Mesothelial cell of epicardium (in vitro differentiated cells): ENCODE results near the gene INSIG1. TPM values are rescaled to one million over a fixed set of nuclear protein-coding genes. Genes with fewer than 3 reads are reported as not detected.
A peak's percentile ranks its signal among the peaks of the same experiment; 100 is the strongest.

Experiments used
- DNase-seq, 2 experiments: peaks; one replicate each; pipeline ENCODE4 v3.0.0; 2021; ENCODE audit warnings: low spot score in 2 of 2; ENCODE audit not compliant: unreplicated experiment in 2 of 2
- H3K27ac Mint-ChIP-seq: 2 replicates; pipeline ENCODE4 v1.8.0; 2021; ENCODE audit warnings: mixed read lengths
- H3K27me3 Mint-ChIP-seq: 2 replicates; pipeline ENCODE4 v1.8.0; 2021; ENCODE audit warnings: low read depth, mixed read lengths
- H3K36me3 Mint-ChIP-seq: 2 replicates; pipeline ENCODE4 v1.8.0; 2021; ENCODE audit warnings: mixed read lengths
- H3K4me1 Mint-ChIP-seq: 2 replicates; pipeline ENCODE4 v1.8.0; 2021; ENCODE audit warnings: mixed read lengths
- H3K4me3 Mint-ChIP-seq: 2 replicates; pipeline ENCODE4 v1.8.0; 2021; ENCODE audit warnings: mild to moderate bottlenecking, moderate library complexity, mixed read lengths
- H3K9me3 Mint-ChIP-seq: 2 replicates; pipeline ENCODE4 v1.8.0; 2021; ENCODE audit warnings: mixed read lengths
- total RNA-seq: library from RNA; stranded (reverse); gene quantifications from 3 replicates; pipeline ENCODE4 v1.2.1, GENCODE V29; 2021
- TF ChIP-seq, protein P1 (sequence below): fragments of 200-600 bp; sonication (generic); IDR thresholded peaks from one replicate; pipeline ENCODE4 v1.5.0; 2021; ENCODE audit warnings: antibody characterized with exemption; ENCODE audit not compliant: unreplicated experiment

Gene INSIG1
- total RNA-seq, 1 donor from 2014 or later = 38.2 TPM

DNA sequence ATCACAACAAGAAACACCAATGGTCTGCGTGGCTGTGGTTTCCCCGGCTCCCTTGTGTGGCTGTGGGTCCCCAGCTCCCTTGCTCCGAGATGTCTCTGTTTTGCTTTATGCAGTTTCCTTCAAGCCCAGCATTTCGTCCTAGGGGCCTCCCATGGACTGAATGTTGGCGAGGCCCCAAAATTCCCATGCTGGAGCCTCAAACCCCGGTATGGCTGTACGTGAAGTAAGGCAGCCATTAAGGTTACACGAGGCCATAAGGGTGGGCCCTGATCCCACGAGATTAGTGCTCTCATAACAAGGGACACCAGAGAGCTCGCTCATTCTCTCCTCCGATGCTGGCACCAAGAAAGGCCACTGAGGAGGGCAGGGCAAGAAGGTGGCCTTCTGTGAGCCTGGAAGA is 44.6 kb downstream of the INSIG1 start:
- no peak for DNase-seq
- H3K4me1 Mint-ChIP-seq = peaks cover 2% of the 10 kb centered on the region
- no peak overlapping the region for H3K4me3 Mint-ChIP-seq
- H3K9me3 Mint-ChIP-seq = no peaks in the 10 kb centered on the region
- TF ChIP-seq, protein P1, sequence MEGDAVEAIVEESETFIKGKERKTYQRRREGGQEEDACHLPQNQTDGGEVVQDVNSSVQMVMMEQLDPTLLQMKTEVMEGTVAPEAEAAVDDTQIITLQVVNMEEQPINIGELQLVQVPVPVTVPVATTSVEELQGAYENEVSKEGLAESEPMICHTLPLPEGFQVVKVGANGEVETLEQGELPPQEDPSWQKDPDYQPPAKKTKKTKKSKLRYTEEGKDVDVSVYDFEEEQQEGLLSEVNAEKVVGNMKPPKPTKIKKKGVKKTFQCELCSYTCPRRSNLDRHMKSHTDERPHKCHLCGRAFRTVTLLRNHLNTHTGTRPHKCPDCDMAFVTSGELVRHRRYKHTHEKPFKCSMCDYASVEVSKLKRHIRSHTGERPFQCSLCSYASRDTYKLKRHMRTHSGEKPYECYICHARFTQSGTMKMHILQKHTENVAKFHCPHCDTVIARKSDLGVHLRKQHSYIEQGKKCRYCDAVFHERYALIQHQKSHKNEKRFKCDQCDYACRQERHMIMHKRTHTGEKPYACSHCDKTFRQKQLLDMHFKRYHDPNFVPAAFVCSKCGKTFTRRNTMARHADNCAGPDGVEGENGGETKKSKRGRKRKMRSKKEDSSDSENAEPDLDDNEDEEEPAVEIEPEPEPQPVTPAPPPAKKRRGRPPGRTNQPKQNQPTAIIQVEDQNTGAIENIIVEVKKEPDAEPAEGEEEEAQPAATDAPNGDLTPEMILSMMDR = no peak
- no peaks in the 10 kb centered on the region for H3K36me3 Mint-ChIP-seq
- H3K27me3 Mint-ChIP-seq = peaks cover 24% of the 10 kb centered on the region
- H3K27ac Mint-ChIP-seq = no peak overlapping the region

DNA sequence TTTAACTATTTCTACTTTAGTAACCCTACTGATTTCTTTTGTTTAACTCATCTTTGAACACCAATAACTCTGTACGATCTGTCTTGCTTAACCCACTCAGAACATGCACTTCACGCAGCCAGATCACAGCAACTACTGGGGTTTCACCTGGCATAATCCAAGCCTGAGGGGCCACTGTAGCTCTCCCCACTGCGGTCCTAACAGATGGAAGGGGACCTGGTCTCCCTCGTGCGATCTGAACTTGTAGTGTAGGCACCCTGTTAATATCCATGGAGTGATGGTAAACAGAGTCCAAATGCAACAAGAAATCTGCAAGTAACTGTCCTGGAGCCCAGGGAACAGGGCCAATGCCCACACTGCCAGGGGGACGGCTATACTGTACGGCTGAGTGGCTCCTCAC is 45.5 kb downstream of the INSIG1 start:
- Mint-ChIP-seq H3K36me3 (no peaks in the 10 kb centered on the region), H3K4me3 (no peak overlapping the region)
- no peak for DNase-seq

DNA sequence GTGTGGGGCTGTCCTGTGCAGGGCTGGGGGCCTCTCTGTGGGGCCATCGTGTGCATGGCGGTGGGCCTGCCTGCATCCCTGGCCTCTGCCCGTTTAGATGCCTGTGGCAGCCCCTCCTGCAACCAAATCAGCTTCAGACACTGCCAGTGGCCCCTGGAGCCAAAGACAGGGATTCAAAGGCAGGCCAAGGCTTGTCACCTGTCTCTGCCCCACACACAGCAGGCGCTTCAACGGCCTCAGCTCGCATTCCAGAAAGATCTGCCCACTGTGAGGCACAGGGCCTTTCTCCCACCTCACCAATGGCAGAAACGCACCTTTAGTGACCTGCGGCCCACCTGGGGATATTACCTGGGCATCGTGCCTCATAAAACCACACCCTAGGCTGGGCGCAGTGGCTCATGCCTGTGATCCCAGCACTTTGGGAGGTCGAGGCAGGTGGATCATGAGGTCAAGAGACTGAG is 46.0 kb downstream of the INSIG1 start:
- DNase-seq = no peak
- peaks cover 2% of the 10 kb centered on the region for H3K4me1 Mint-ChIP-seq
- H3K36me3 Mint-ChIP-seq = no peaks in the 10 kb centered on the region
- H3K27ac Mint-ChIP-seq = no peak overlapping the region
- no peaks in the 10 kb centered on the region for H3K9me3 Mint-ChIP-seq
- TF ChIP-seq, protein P1 = no peak
- H3K27me3 Mint-ChIP-seq = peaks cover 18% of the 10 kb centered on the region
- H3K4me3 Mint-ChIP-seq = peak overlapping the region; percentile 15

More for the DNA sequence above, 45.5 kb downstream of the INSIG1 start:
- Mint-ChIP-seq H3K4me1 (peaks cover 2% of the 10 kb centered on the region), H3K9me3 (no peaks in the 10 kb centered on the region), H3K27me3 (peaks cover 18% of the 10 kb centered on the region), H3K27ac (no peak overlapping the region)
- TF ChIP-seq, protein P1 = no peak

DNA sequence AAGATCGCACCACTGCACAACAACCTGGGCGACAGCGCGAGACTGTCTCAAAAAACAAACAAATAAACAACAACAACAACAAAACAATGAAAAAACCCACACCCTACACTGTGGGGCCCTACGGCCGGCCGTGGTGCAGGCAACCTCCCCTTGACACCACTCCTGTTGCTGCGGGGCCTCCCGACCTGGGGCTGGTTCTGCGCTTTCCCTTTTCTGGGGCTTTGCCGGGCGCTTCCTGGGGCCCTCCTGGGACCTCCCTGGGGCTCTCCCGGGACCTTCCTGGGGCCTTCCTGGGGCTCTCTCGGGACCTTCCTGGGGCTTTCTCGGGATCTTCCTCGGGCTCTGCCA is 46.6 kb downstream of the INSIG1 start:
- Mint-ChIP-seq H3K4me1 (peaks cover 2% of the 10 kb centered on the region), H3K27ac (no peak overlapping the region), H3K27me3 (peaks cover 13% of the 10 kb centered on the region), H3K36me3 (no peaks in the 10 kb centered on the region), H3K4me3 (peak overlapping the region; percentile 15), H3K9me3 (no peaks in the 10 kb centered on the region)
- TF ChIP-seq, protein P1 = no peak
- no peak for DNase-seq

DNA sequence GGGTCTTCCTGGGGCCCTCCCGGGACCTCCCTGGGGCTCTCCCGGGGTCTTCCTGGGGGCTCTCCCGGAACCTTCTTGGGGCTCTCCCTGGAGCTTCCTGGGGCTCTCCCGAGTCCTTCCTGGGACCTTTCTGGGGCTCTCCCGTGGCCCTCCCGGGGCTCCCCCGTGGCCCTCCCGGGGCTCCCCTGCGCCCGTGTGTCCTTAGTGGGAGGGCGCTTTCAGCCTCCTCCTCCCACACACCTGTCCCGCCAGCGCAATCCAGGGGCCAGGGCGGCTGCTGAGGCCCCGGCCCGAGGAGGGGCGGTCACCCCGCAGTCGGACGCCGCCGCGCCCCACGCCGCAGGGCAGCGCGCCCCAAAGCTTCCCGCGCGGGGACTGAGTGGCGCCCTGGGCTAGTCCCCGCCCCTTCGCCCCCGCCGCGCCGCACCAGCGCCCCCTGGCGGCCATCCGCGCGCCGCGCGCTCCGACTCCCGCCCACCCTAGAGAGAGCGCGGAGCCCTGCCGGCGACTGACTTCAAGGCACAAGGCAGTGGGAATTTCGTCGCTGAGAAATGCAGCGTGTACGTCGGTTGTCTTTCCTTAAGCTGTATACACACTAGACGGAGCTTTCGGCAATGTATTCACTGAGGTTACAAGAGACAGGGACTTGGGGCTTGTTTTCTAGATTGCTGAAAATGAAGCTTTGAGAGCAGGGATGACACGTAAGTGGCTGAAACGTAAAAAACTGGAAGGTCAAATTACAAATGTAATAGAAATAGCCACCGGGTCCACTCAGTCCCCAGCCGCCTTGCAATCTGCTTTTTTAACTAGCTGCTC is 47.1 kb downstream of the INSIG1 start:
- Mint-ChIP-seq H3K9me3 (no peaks in the 10 kb centered on the region), H3K27ac (peak overlapping the region; percentile 35), H3K36me3 (no peaks in the 10 kb centered on the region), H3K4me1 (peaks cover 2% of the 10 kb centered on the region), H3K27me3 (peaks cover 13% of the 10 kb centered on the region), H3K4me3 (peak overlapping the region; percentile 36)
- peak; percentile 73 to 94 for DNase-seq
- TF ChIP-seq, protein P1 = peak; percentile 94
